Measurements from ENCODE around the gene MAP3K20. TPM values are rescaled to one million over a fixed set of nuclear protein-coding genes. Genes with fewer than 3 reads are reported as not detected.
A peak's percentile ranks its signal among the peaks of the same experiment; 100 is the strongest.

The MAP3K20 gene
- total and polyA plus RNA-seq, 2 of the 4 experiments (the other 2 are of a cell fraction): 27.5 to 84.4 TPM

DNA sequence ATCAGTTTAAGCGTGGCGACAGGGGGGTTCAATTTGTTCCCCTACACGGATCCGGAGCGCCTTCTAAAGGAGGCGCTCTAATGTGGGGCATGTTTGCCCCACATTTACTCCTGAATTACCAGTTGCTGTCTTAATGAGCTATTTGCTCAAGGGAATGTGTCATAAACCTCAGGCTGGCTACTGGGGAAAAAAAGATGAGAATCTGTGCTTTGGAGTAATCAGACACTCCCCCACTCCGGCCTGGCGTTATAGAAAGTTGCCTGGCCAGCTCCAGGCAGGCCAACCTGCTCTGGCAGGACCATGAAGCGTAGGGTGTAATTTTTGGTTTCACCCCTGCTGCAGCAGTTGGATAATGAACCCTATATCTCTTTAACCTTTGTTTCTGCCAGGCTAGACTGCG is 31.0 kb upstream of the MAP3K20 start:
- Histone ChIP-seq H4K20me1 (ENCODE audit: insufficient read depth, low read length) (no peaks in the 10 kb centered on the region), H3K36me3 (ENCODE audit: control insufficient read depth, insufficient read depth, low read length) (no peaks in the 10 kb centered on the region), H2BK120ac (ENCODE audit: low read depth, low read length) (peak overlapping the region; percentile 78), H2BK5ac (ENCODE audit: low read depth, low read length, poor library complexity, severe bottlenecking) (peak overlapping the region; percentile 63), H3K4me2 (ENCODE audit: low read depth, low read length) (peak overlapping the region; percentile 17; the same call in 1 of the 2 replicates), H3K4me1 (ENCODE audit: control insufficient read depth, insufficient read depth, low read length) (peaks cover 22% of the 10 kb centered on the region), H3K27ac (ENCODE audit: insufficient read depth, low read length) (no peak overlapping the region), H2BK20ac (ENCODE audit: low read depth, low read length) (peak overlapping the region; percentile 34; the same call in 1 of the 2 replicates), H3K18ac (ENCODE audit: low read depth, low read length) (peak overlapping the region; percentile 71), H2BK15ac (ENCODE audit: low read depth, low read length) (peak overlapping the region; percentile 62; the same call in 2 of the 3 replicates), H3K14ac (replicated peaks; ENCODE audit: low read depth, low read length) (peak overlapping the region; percentile 82), H3K79me1 (ENCODE audit: low read depth in 1 of 2, low read length in 2 of 2) (no peaks in the 10 kb centered on the region), H3K9me3 (ENCODE audit: control insufficient read depth, insufficient read depth, low read length) (no peaks in the 10 kb centered on the region), H3K9ac (ENCODE audit: low read depth, low read length) (no peak overlapping the region), H3K4ac (ENCODE audit: low read depth, low read length) (peak overlapping the region; percentile 57), H3K56ac (ENCODE audit: extremely low read depth, insufficient read depth, low read length) (no peak overlapping the region), H3K23ac (ENCODE audit: low read depth, low read length) (peak overlapping the region; percentile 72), H2AFZ (replicated peaks; ENCODE audit: low read length, poor library complexity) (no peak overlapping the region), H4K8ac (ENCODE audit: low read depth in 2 of 2, low read length in 2 of 2) (peak overlapping the region in 1 of 2 experiments; percentile 60; a peak in 2 of 4 replicates), H4K91ac (ENCODE audit: insufficient read depth, low read depth, low read length) (peak overlapping the region; percentile 19; the same call in 1 of the 2 replicates), H4K5ac (ENCODE audit: low read depth, low read length) (no peak overlapping the region; the same call in 1 of the 2 replicates), H2AK9ac (replicated peaks; ENCODE audit: low read depth, low read length, poor library complexity) (no peak overlapping the region), H3K27me3 (ENCODE audit: control insufficient read depth, insufficient read depth, low read length) (no peaks in the 10 kb centered on the region), H3K9me1 (ENCODE audit: insufficient read depth, low read length) (peaks cover 9% of the 10 kb centered on the region), H2AK5ac (ENCODE audit: low read depth, low read length) (peak overlapping the region; percentile 30; the same call in 1 of the 2 replicates), H3K4me3 (ENCODE audit: insufficient read depth, low read depth, low read length) (no peak overlapping the region)
- ChIA-PET POLR2A (ENCODE audit: unreplicated experiment) (no interaction called here), CTCF (interaction anchor here (1.1 kb wide), 3 partner anchors 18 to 166 kb away, joined by 4 to 5 read pairs (median 4); no protein-coding TSS in a partner anchor)
- dilution Hi-C loops (cut with HindIII; ENCODE audit: low sequenced_read_pairs, unreplicated experiment) (no loop called here), in situ Hi-C loops (cut with MboI; ENCODE audit: low sequenced_read_pairs) (loop anchor here (25.0 kb wide), 1 partner anchor 318 kb away; the partner anchor contains the start of gene CDCA7), intact Hi-C loops (cut with micrococcal nuclease) (no loop called here)
- BruUV-seq (replicated peaks): no TSS peak
- no peak for DNase-seq
- no peak for TF ChIP-seq POLR2A (IDR thresholded peaks at IDR 0.05; ENCODE audit: low read depth, low read length)
- TF ChIP-seq FOS (IDR thresholded peaks at IDR 0.05; ENCODE audit: low read depth, low read length): no peak
- no peak for TF ChIP-seq SMC3 (IDR thresholded peaks at IDR 0.05; ENCODE audit: low read depth, low read length)
- TF ChIP-seq BHLHE40 (IDR thresholded peaks at IDR 0.05; ENCODE audit: low read depth, low read length): no peak
- TF ChIP-seq, protein P1, sequence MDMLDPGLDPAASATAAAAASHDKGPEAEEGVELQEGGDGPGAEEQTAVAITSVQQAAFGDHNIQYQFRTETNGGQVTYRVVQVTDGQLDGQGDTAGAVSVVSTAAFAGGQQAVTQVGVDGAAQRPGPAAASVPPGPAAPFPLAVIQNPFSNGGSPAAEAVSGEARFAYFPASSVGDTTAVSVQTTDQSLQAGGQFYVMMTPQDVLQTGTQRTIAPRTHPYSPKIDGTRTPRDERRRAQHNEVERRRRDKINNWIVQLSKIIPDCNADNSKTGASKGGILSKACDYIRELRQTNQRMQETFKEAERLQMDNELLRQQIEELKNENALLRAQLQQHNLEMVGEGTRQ (IDR thresholded peaks at IDR 0.05; ENCODE audit: low read depth, low read length): no peak
- TF ChIP-seq CHD1 (IDR thresholded peaks at IDR 0.05; ENCODE audit: low read depth, low read length): no peak
- no peak for TF ChIP-seq MAFK (IDR thresholded peaks at IDR 0.05; ENCODE audit: low read depth, low read length)
- TF ChIP-seq NFE2L2 (IDR thresholded peaks at IDR 0.05; ENCODE audit: low read depth, low read length): no peak
- TF ChIP-seq RFX5 (IDR thresholded peaks at IDR 0.05; ENCODE audit: low read depth, low read length): no peak
- no peak for TF ChIP-seq MXI1 (IDR thresholded peaks at IDR 0.05; ENCODE audit: borderline replicate concordance, low read depth, low read length)
- TF ChIP-seq ELK1 (IDR thresholded peaks at IDR 0.05; ENCODE audit: borderline replicate concordance, low read depth, low read length): no peak
- no peak for TF ChIP-seq RCOR1 (IDR thresholded peaks at IDR 0.05; ENCODE audit: insufficient replicate concordance, low read length)
- 73% methylated on average over 7 of the region's 10 CpGs; no CpG with 5 or more reads in 1 of the 2 experiments for WGBS, 2 experiments (ENCODE audit: extremely low coverage in 2 of 2, insufficient read length in 1 of 2)
- ATAC-seq (ENCODE audit: low read depth): no peak
